Mesothelial cell of epicardium (in vitro differentiated cells): ENCODE data around the gene HPSE2. TPM values are rescaled to one million over a fixed set of nuclear protein-coding genes. Genes with fewer than 3 reads are reported as not detected.

Source experiments
- DNase-seq, 2 experiments: peaks; one replicate each; pipeline ENCODE4 v3.0.0; 2021; ENCODE audit warnings: low spot score in 2 of 2; ENCODE audit not compliant: unreplicated experiment in 2 of 2
- H3K27ac Mint-ChIP-seq: 2 replicates; pipeline ENCODE4 v1.8.0; 2021; ENCODE audit warnings: mixed read lengths
- H3K27me3 Mint-ChIP-seq: 2 replicates; pipeline ENCODE4 v1.8.0; 2021; ENCODE audit warnings: low read depth, mixed read lengths
- H3K36me3 Mint-ChIP-seq: 2 replicates; pipeline ENCODE4 v1.8.0; 2021; ENCODE audit warnings: mixed read lengths
- H3K4me1 Mint-ChIP-seq: 2 replicates; pipeline ENCODE4 v1.8.0; 2021; ENCODE audit warnings: mixed read lengths
- H3K4me3 Mint-ChIP-seq: 2 replicates; pipeline ENCODE4 v1.8.0; 2021; ENCODE audit warnings: mild to moderate bottlenecking, moderate library complexity, mixed read lengths
- H3K9me3 Mint-ChIP-seq: 2 replicates; pipeline ENCODE4 v1.8.0; 2021; ENCODE audit warnings: mixed read lengths
- CTCF ChIP-seq: fragments of 200-600 bp; sonication (generic); IDR thresholded peaks from one replicate; pipeline ENCODE4 v1.5.0; 2021; ENCODE audit warnings: antibody characterized with exemption; ENCODE audit not compliant: unreplicated experiment
- total RNA-seq: library from RNA; stranded (reverse); gene quantifications from 3 replicates; pipeline ENCODE4 v1.2.1, GENCODE V29; 2021

HPSE2 gene
- total RNA-seq, 1 donor from 2014 or later: 2.3 TPM

GRCh38 chr10:98861962-98862361, 373.7 kb downstream of the HPSE2 start:
- peaks cover 19% of the 10 kb centered on the region for H3K9me3 Mint-ChIP-seq
- no peak for TF ChIP-seq CTCF

GRCh38 chr10:98858525-98858924, 377.1 kb downstream of the HPSE2 start:
- no peak for DNase-seq
- H3K9me3 Mint-ChIP-seq: no peaks in the 10 kb centered on the region
- no peak for TF ChIP-seq CTCF

More at GRCh38 chr10:98861962-98862361, 373.7 kb downstream of the HPSE2 start:
- DNase-seq: no peak
- no peaks in the 10 kb centered on the region for H3K4me1 Mint-ChIP-seq
- no peaks in the 10 kb centered on the region for H3K27me3 Mint-ChIP-seq
- H3K36me3 Mint-ChIP-seq: no peaks in the 10 kb centered on the region
- H3K27ac Mint-ChIP-seq: no peak overlapping the region
- no peak overlapping the region for H3K4me3 Mint-ChIP-seq

GRCh38 chr10:98855403-98856189, 380.1 kb downstream of the HPSE2 start:
- H3K4me3 Mint-ChIP-seq: no peak overlapping the region
- no peak for DNase-seq
- no peak for TF ChIP-seq CTCF
- no peak overlapping the region for H3K27ac Mint-ChIP-seq
- H3K36me3 Mint-ChIP-seq: no peaks in the 10 kb centered on the region
- no peaks in the 10 kb centered on the region for H3K9me3 Mint-ChIP-seq
- H3K4me1 Mint-ChIP-seq: no peaks in the 10 kb centered on the region
- H3K27me3 Mint-ChIP-seq: peaks cover 19% of the 10 kb centered on the region

More at GRCh38 chr10:98858525-98858924, 377.1 kb downstream of the HPSE2 start:
- H3K4me3 Mint-ChIP-seq: no peak overlapping the region
- H3K36me3 Mint-ChIP-seq: no peaks in the 10 kb centered on the region
- no peaks in the 10 kb centered on the region for H3K4me1 Mint-ChIP-seq
- no peak overlapping the region for H3K27ac Mint-ChIP-seq
- peaks cover 14% of the 10 kb centered on the region for H3K27me3 Mint-ChIP-seq

GRCh38 chr10:98852686-98853085, 383.0 kb downstream of the HPSE2 start:
- Mint-ChIP-seq H3K27ac (no peak overlapping the region), H3K4me3 (no peak overlapping the region), H3K27me3 (peaks cover 22% of the 10 kb centered on the region), H3K4me1 (no peaks in the 10 kb centered on the region), H3K9me3 (no peaks in the 10 kb centered on the region), H3K36me3 (no peaks in the 10 kb centered on the region)
- no peak for DNase-seq
- peak; percentile 42 for TF ChIP-seq CTCF

GRCh38 chr10:98848361-98848760, 387.3 kb downstream of the HPSE2 start:
- Mint-ChIP-seq H3K4me1 (no peaks in the 10 kb centered on the region), H3K36me3 (no peaks in the 10 kb centered on the region), H3K27me3 (peaks cover 14% of the 10 kb centered on the region), H3K4me3 (no peak overlapping the region), H3K9me3 (no peaks in the 10 kb centered on the region), H3K27ac (no peak overlapping the region)
- DNase-seq: no peak
- no peak for TF ChIP-seq CTCF
